Mononuclear cell (primary cell): Measurements from ENCODE around the gene PNLIPRP2. TPM values are rescaled to one million over a fixed set of nuclear protein-coding genes. Genes with fewer than 3 reads are reported as not detected.

ENCODE experiments used
- H3K27me3 ChIP-seq: 2 replicates; pipeline ENCODE4 v1.6.0; 2011; ENCODE audit warnings: low read length, control low read depth; ENCODE audit not compliant: insufficient read depth
- H3K4me1 ChIP-seq: 2 replicates; pipeline ENCODE4 v1.5.1; 2011; ENCODE audit warnings: mild to moderate bottlenecking, low read length, control low read depth; ENCODE audit not compliant: insufficient read depth
- H3K4me3 ChIP-seq: 2 replicates; pipeline ENCODE4 v1.5.1; 2011; ENCODE audit warnings: mild to moderate bottlenecking, low read length, moderate library complexity
- H3K9me3 ChIP-seq: 2 replicates; pipeline ENCODE4 v1.5.1; 2011; ENCODE audit warnings: low read depth, mild to moderate bottlenecking, control low read depth, low read length
- total RNA-seq: library from RNA; depleted of rRNA; stranded (reverse); fragments of >200 nt; gene quantifications from one replicate; pipeline ENCODE4 v1.2.3, GENCODE V29; 2012

The PNLIPRP2 gene
- not detected for total RNA-seq

- Histone ChIP-seq H3K4me3 (no peak within 1 kb of the TSS), H3K9me3 (no peaks in the 10 kb centered on the region), H3K4me1 (no peaks in the 10 kb centered on the region), H3K27me3 (no peaks in the 10 kb centered on the region)
Measured at GRCh38 chr10:116620423-116621400, at the start of gene PNLIPRP2. Gene PNLIPRP2, plus strand, starts transcription at chr10:116620953.

GRCh38 chr10:116574797-116575196, 46.0 kb upstream of the PNLIPRP2 start:
- Histone ChIP-seq H3K27me3 (no peaks in the 10 kb centered on the region), H3K4me1 (no peaks in the 10 kb centered on the region), H3K4me3 (no peak overlapping the region), H3K9me3 (no peaks in the 10 kb centered on the region)

DNA sequence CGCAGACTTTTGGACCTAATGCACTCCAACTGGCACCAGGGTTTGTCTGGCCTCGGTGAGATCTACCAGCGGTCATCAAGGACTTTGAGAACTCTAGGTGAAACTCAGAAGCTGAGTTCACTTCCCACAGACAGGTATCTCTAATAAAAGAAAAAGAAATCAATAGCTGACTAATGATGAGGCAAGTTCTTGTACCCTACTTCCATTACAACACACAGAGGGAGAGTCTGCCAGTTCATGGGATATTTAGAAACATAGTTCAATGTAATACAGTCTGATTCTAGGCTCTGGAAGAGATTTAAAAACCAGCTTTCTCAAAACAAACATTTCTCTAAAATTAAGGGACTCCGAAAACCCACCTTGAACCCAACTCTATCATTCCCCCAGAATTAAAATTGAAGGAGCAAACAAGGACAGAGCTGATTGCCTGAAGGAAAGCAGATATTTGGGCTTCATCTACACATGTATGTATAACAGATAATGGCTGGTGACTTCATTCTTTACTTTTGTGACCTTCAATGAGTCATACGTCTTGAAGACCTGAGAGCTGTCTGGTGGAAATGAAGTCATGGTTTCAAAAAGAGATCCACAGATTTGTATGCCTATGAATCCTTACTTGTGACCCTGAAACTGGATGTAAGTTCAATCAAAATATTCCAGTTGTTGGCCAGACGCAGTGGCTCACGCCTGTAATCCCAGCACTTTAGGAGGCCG, 32.7 kb upstream of the PNLIPRP2 start:
- H3K27me3 ChIP-seq = no peaks in the 10 kb centered on the region
- no peak overlapping the region for H3K4me3 ChIP-seq
- H3K4me1 ChIP-seq = no peaks in the 10 kb centered on the region
- no peaks in the 10 kb centered on the region for H3K9me3 ChIP-seq

DNA sequence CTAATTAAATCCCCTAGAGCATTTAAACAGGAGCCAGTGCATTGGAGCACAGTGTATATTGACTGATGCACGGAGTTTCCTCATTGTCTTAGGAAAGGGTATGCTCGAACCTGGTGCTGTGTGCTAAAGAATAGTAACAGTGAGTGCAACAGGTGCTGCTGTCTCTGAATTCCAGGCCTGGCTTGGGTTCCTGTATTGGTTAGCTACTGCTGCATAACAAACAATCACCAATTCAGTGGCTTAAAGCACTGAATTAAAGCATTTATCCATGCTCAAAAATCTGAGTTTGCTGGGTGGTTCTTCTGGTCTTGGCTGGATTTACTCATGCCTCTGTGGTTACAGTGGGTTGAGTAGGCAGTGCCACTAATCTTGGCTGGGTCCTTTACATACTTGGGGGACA, 31.8 kb upstream of the PNLIPRP2 start:
- H3K27me3 ChIP-seq = no peaks in the 10 kb centered on the region
- no peaks in the 10 kb centered on the region for H3K9me3 ChIP-seq
- no peaks in the 10 kb centered on the region for H3K4me1 ChIP-seq
- no peak overlapping the region for H3K4me3 ChIP-seq

GRCh38 chr10:116589926-116590325, 30.8 kb upstream of the PNLIPRP2 start:
- Histone ChIP-seq H3K9me3 (no peaks in the 10 kb centered on the region), H3K4me1 (no peaks in the 10 kb centered on the region), H3K4me3 (no peak overlapping the region), H3K27me3 (no peaks in the 10 kb centered on the region)

DNA sequence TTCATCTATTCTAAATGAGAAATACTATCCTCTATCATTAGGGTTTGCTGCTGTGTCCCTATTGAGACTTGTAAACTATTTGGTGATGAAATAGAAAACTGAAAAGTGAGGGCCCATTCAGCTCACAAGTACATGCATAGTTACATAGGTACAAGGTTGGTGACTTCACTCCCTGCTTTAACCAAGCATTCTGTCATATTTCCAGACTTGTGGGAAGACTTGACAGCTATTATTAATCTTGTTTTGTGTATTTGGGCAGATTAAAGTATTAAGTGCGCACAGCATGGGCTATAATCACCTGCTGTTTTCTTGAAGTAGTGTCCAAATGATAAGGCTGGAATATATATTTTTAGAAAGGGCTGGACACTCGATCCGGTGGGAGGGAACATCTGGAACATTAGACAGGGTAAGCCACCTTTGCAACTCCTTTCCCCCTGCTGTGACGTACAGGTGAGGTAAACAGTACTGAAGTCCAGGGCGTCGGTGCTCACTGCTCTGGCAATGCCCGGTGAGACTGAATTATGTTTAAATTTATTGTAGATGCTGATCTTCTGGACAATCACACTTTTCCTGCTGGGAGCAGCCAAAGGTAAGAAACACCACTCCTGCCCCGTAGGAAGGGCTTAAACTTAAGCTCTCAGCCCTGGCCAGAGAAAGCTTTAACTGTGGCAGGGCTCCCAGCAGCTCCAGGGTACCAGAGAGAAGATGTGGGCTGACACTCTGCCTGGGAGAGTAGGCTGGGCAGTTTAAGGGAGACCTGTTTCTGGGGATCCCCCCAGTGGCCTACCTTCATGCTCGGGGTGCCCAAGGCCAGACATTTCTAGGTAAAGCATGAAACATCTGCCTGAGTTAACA, 29.9 kb upstream of the PNLIPRP2 start, which contains the start of gene PNLIPRP1:
Gene PNLIPRP1, plus strand, starts transcription at position 370 of the 855 bp plus-strand sequence. Its CDS starts 171 bp downstream, at position 541.
- no peak within 1 kb of the TSS for H3K4me3 ChIP-seq
- no peaks in the 10 kb centered on the region for H3K27me3 ChIP-seq
- H3K4me1 ChIP-seq = no peaks in the 10 kb centered on the region

DNA sequence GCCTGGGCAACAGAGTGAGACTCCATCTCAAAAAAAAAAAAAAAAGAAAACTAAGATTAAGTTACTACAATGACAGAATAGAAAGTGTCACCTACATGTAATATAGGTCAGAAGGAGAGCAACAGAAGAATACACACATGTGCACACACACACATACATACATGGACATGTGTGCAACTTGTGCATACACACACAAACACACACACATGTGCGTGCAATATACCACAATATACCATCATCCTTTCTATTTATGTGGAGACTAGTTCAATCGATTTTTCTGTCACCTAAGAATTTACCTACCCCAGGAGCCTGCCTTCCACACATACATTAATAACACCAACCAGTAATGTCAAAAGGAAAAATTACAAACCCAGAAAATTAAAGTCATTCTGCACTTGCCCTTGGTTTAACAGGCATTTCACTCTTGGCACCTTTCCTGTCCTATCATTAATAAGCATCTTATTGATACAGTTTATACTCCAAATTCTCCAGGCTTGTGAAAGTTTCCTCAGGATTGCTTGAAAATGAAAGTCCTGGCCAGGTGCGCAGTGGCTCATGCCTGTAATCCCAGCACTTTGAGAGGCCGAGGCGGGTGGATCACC, 27.5 kb upstream of the PNLIPRP2 start:
- H3K27me3 ChIP-seq = no peaks in the 10 kb centered on the region
- H3K4me3 ChIP-seq = no peak overlapping the region
- no peaks in the 10 kb centered on the region for H3K4me1 ChIP-seq
- no peaks in the 10 kb centered on the region for H3K9me3 ChIP-seq

More for the DNA sequence above, 29.9 kb upstream of the PNLIPRP2 start, which contains the start of gene PNLIPRP1:
- no peaks in the 10 kb centered on the region for H3K9me3 ChIP-seq

GRCh38 chr10:116594525-116595035, 26.2 kb upstream of the PNLIPRP2 start:
- Histone ChIP-seq H3K9me3 (no peaks in the 10 kb centered on the region), H3K4me3 (no peak overlapping the region), H3K27me3 (no peaks in the 10 kb centered on the region), H3K4me1 (no peaks in the 10 kb centered on the region)

DNA sequence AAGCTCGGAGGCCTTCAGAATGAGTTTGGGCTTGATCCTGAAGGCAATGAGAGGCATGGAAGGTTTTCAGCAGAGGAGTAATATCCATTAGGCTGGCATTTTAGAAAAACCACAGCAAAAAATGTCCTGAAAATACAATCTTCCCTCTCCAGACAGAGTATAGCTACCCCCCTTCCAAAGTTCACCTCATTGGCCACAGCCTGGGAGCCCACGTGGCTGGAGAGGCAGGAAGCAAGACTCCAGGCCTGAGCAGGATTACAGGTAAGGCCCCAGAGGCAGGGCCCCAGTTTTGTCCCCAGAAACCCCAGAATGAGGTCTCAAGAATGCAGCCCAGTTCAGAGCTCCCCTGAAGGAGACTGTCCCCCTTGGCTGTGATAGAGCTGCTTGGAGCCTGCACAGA, 24.7 kb upstream of the PNLIPRP2 start:
- H3K4me3 ChIP-seq = no peak overlapping the region
- H3K4me1 ChIP-seq = no peaks in the 10 kb centered on the region
- no peaks in the 10 kb centered on the region for H3K27me3 ChIP-seq
- no peaks in the 10 kb centered on the region for H3K9me3 ChIP-seq

GRCh38 chr10:116597543-116597942, 23.2 kb upstream of the PNLIPRP2 start:
- Histone ChIP-seq H3K9me3 (no peaks in the 10 kb centered on the region), H3K27me3 (no peaks in the 10 kb centered on the region), H3K4me3 (no peak overlapping the region), H3K4me1 (no peaks in the 10 kb centered on the region)

DNA sequence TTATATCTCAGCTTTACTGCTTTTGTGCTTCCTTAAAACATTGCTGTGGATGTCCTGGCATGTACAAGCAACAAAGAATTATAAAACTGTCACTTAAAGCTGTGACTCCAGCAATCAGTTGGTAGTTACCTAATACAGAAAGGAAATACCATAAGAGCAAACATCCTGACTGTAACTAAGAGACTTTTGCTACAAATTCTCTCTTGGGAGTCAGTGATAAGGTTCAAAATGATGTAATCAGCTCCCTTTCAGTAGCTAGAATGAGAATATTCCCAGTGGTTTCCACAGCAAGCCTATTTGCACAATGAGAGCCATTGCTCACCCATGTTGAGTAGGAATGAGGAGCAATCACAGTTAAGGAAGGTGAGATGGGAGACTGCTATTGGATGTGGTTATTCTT, 22.4 kb upstream of the PNLIPRP2 start:
- no peak overlapping the region for H3K4me3 ChIP-seq
- no peaks in the 10 kb centered on the region for H3K9me3 ChIP-seq
- H3K4me1 ChIP-seq = no peaks in the 10 kb centered on the region
- H3K27me3 ChIP-seq = no peaks in the 10 kb centered on the region

- H3K9me3 ChIP-seq = no peaks in the 10 kb centered on the region
- no peak overlapping the region for H3K4me3 ChIP-seq
- H3K27me3 ChIP-seq = no peaks in the 10 kb centered on the region
- H3K4me1 ChIP-seq = no peaks in the 10 kb centered on the region
Measured at GRCh38 chr10:116599991-116600390, 20.8 kb upstream of the PNLIPRP2 start.

DNA sequence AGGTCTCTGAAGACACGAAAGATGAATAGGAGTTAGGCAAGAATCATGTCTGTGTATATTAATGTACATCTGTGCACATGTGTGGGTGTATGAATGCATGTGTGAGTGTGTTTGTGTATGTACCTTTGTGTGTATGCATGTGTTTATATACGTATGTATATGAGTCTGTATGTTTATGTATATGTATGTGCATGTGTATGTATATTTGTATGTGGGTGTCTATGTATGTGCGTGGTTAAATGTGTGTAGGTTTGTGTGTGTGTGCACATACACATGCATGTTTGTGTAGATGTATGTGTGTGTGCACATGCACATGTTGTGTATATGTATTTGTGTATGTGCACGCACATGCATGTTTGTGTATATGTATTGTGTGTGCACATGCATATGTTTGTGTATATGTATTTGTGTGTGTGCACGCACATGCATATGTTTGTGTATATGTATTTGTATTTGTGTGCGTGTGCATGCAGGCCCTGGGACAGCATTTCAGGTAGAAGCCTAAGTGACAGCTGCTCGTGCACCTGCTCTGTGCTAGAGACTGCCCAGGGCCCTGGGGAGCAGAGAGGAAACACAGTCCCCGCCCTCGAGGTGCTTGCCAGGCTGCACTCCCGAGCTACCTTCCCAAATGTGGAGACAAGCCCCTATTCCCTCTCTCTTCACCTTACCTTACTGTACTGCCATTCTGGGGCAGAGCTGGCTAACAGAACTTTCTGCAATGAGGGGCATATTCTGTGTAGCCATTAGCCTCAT, 17.9 kb upstream of the PNLIPRP2 start:
- no peak overlapping the region for H3K4me3 ChIP-seq
- H3K27me3 ChIP-seq = no peaks in the 10 kb centered on the region
- H3K9me3 ChIP-seq = no peaks in the 10 kb centered on the region
- no peaks in the 10 kb centered on the region for H3K4me1 ChIP-seq
